K562 (cell line): ENCODE measurements around the gene NGDN.

Experiments
- ATF2 ChIP-seq: sonication (generic); formaldehyde crosslinking; IDR thresholded peaks from 2 replicates; pipeline ENCODE4 v1.8.1; 2022; ENCODE audit warnings: missing genetic modification reagents
- CREB1 ChIP-seq, 2 experiments: sonication (generic) in 1 of 2; formaldehyde crosslinking in 1 of 2; IDR thresholded peaks; 2 replicates each; pipeline versions ENCODE4 v1.6.1 to v1.8.0; 2012 to 2022; ENCODE audit warnings: inconsistent platforms in 1 of 2, mild to moderate bottlenecking in 1 of 2, missing genetic modification reagents in 1 of 2, moderate library complexity in 1 of 2
- ELF1 ChIP-seq: fragments of 200-800 bp; sonication (Bioruptor generic); IDR thresholded peaks from 2 replicates; pipeline ENCODE4 v1.6.1; 2016; ENCODE audit warnings: missing genetic modification characterization, missing compliant biosample characterization
- FOXK2 ChIP-seq, 2 experiments: fragments of 450-650 bp; IDR thresholded peaks in 1 of 2; conservative IDR thresholded peaks in 1 of 2; 2 replicates each; pipeline ENCODE4 v1.6.1; 2016; ENCODE audit warnings: low read depth in 2 of 2, mild to moderate bottlenecking in 1 of 2
- HMGXB4 ChIP-seq: sonication (generic); formaldehyde crosslinking; IDR thresholded peaks from 2 replicates; pipeline ENCODE4 v1.8.1; 2023; ENCODE audit warnings: mild to moderate bottlenecking, missing genetic modification reagents
- NBN ChIP-seq: fragments of 450-650 bp; IDR thresholded peaks from 2 replicates; pipeline ENCODE4 v1.6.1; 2016; ENCODE audit warnings: low read depth, mild to moderate bottlenecking
- PHB2 ChIP-seq: fragments of 450-650 bp; IDR thresholded peaks from 2 replicates; pipeline ENCODE4 v1.6.1; 2017; ENCODE audit warnings: low read depth
- RCOR1 ChIP-seq, 2 experiments: IDR thresholded peaks; 2 replicates each; pipeline ENCODE4 v1.6.1; 2012; ENCODE audit warnings: low read depth in 2 of 2, low read length in 2 of 2, borderline replicate concordance in 1 of 2, improper control_type of control experiment in 1 of 2
- ZNF707 ChIP-seq: fragments of 250-450 bp; sonication (Bioruptor Pico); conservative IDR thresholded peaks from 2 replicates; pipeline ENCODE4 v1.8.0; 2022; ENCODE audit warnings: inconsistent platforms, mild to moderate bottlenecking, moderate library complexity
- ZNF76 ChIP-seq: fragments of 250-450 bp; sonication (Bioruptor Pico); IDR thresholded peaks from 2 replicates; pipeline ENCODE4 v1.4.0; 2020; ENCODE audit warnings: mild to moderate bottlenecking, moderate library complexity, borderline replicate concordance
- ZSCAN32 ChIP-seq: fragments of 450-650 bp; formaldehyde crosslinking; IDR thresholded peaks from 2 replicates; pipeline ENCODE4 v1.4.0; 2020; ENCODE audit warnings: mild to moderate bottlenecking, moderate library complexity
- TF ChIP-seq, protein P1 (sequence below), 3 experiments: IDR thresholded peaks in 2 of 3; conservative IDR thresholded peaks in 1 of 3; 2 replicates each; pipeline ENCODE4 v1.5.1; 2011 to 2012; ENCODE audit warnings: low read length in 3 of 3, mild to moderate bottlenecking in 3 of 3, control low read depth in 2 of 3, improper control_type of control experiment in 1 of 3, inconsistent platforms in 1 of 3, low read depth in 1 of 3, mixed read lengths in 1 of 3, moderate library complexity in 1 of 3; ENCODE audit not compliant: insufficient read depth in 2 of 3

DNA sequence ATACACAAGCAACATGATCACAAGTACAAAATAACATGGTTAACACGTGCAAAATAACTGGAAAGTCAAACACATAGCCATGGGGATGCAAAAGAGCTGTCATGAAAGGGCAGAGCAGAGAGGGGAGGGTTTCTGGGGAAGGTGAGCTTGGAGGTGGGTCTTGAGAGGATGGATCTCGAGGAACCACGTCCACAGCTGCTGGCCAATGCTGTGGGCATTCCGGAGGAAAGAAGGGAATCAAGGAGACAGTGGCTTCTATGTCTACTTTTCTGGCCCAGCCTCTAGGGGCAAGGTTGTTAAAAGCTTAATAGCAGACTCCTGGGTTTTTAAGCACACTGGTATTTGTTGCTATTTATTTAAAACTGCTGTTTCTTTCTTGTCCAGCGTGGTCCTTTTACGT, 25.6 kb upstream of the NGDN start:
- TF ChIP-seq RCOR1 (IDR thresholded peaks at IDR 0.05; ENCODE audit: borderline replicate concordance in 1 of 2, low read depth in 2 of 2, low read length in 2 of 2) (no peak), FOXK2 (conservative IDR thresholded peaks at IDR 0.05 in 1 of 2, IDR thresholded peaks at IDR 0.05 in 1 of 2; ENCODE audit: low read depth in 2 of 2) (no peak), ZNF76 (no peak), HMGXB4 (CRISPR knock-in tag) (no peak), ATF2 (CRISPR knock-in tag) (no peak), NBN (no peak), ELF1 (tag) (no peak), PHB2 (no peak), CREB1 (IDR thresholded peaks at IDR 0.05) (no peak), CREB1 (CRISPR knock-in tag; IDR thresholded peaks at IDR 0.05) (no peak), ZNF707 (CRISPR knock-in tag) (no peak), ZSCAN32 (CRISPR knock-in tag) (no peak)
- TF ChIP-seq, protein P1, sequence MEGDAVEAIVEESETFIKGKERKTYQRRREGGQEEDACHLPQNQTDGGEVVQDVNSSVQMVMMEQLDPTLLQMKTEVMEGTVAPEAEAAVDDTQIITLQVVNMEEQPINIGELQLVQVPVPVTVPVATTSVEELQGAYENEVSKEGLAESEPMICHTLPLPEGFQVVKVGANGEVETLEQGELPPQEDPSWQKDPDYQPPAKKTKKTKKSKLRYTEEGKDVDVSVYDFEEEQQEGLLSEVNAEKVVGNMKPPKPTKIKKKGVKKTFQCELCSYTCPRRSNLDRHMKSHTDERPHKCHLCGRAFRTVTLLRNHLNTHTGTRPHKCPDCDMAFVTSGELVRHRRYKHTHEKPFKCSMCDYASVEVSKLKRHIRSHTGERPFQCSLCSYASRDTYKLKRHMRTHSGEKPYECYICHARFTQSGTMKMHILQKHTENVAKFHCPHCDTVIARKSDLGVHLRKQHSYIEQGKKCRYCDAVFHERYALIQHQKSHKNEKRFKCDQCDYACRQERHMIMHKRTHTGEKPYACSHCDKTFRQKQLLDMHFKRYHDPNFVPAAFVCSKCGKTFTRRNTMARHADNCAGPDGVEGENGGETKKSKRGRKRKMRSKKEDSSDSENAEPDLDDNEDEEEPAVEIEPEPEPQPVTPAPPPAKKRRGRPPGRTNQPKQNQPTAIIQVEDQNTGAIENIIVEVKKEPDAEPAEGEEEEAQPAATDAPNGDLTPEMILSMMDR (IDR thresholded peaks at IDR 0.05 in 2 of 3, conservative IDR thresholded peaks at IDR 0.05 in 1 of 3; ENCODE audit: insufficient read depth in 2 of 3, low read depth in 1 of 3, low read length in 3 of 3) = no peak
